DOHH2 (cell line): Measurements from ENCODE around the gene RFESD.

Experiments
- CTCF ChIP-seq: fragments of 200-600 bp; sonication (generic); IDR thresholded peaks from one replicate; pipeline ENCODE4 v1.5.1; 2014; ENCODE audit warnings: antibody characterized with exemption, mild to moderate bottlenecking, low read depth, low read length; ENCODE audit not compliant: poor library complexity, severe bottlenecking
- EZH2phosphoT487 ChIP-seq: fragments of 200-600 bp; sonication (generic); IDR thresholded peaks from 2 replicates; pipeline ENCODE4 v1.6.1; 2017; ENCODE audit warnings: borderline replicate concordance, mild to moderate bottlenecking, antibody characterized with exemption, low read length, moderate library complexity, mixed read lengths

GRCh38 chr5:95615164-95615467 is 31.5 kb upstream of the RFESD start:
- no peak for TF ChIP-seq CTCF
- no peak for TF ChIP-seq EZH2phosphoT487
